ENCODE measurements around the gene TOP2A. TPM values are rescaled to one million over a fixed set of nuclear protein-coding genes. Genes with fewer than 3 reads are reported as not detected.

The TOP2A gene
- total RNA-seq, 1 experiment from 2014 or later: 230 TPM

DNA sequence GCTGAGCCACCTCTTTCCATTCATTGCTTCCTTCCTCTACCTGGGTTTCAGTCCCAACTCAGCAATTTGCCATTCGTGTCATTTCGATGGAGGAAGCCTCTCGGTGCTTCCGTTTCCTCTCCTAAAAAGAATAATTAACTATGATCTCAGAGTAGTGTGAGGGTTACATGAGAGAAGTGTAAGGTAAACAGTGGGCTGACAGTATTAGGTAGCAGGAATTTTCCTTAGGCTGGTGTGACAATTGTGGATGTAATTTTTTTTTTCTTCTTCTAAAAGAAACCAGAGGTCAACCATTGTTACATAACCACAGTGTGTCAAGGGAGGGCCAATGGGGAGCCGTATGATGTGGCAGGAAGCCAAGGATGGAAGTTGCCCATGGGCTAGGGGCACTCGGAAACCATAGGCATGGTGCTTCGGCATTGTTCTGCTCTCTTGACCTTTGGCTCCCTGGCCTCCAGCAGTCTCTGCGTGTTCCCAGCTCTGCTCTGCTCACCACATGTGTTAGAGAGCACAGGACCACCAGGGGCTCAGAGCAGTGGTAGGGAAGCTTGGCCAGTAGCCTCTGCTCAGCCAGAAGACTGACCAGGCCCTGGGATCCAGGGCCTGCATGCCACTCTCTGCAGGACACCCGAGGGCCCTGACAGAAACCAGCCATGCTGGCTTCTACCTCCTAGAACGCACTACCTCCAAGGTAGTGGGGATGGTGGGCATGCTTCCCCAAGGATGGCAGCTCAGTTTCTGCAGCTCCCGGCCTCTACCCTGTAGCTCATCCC lies 2.0 kb upstream of the TOP2A start:
- no peak overlapping the region for H2BK12ac ChIP-seq (ENCODE audit: insufficient read length, low read depth, low read length)
- H3K79me2 ChIP-seq (ENCODE audit: insufficient read depth, low read length): peaks cover 5% of the 10 kb centered on the region; the same call in 1 of the 2 replicates
- H3K9me3 ChIP-seq (ENCODE audit: control insufficient read depth, low read depth, low read length): no peaks in the 10 kb centered on the region
- H2AFZ ChIP-seq (ENCODE audit: low read length): no peak overlapping the region
- Mint-ChIP-seq H3K27me3 (ENCODE audit: low read depth) (no peaks in the 10 kb centered on the region), H3K4me1 (peaks cover 37 to 39% of the 10 kb centered on the region in 2 experiments), H3K4me3 (no peak overlapping the region; a peak in 2 of 5 replicates), H3K9me3 (peaks cover 0 to 2% of the 10 kb centered on the region in 2 experiments; a peak in 1 of 5 replicates), H3K27ac (peak overlapping the region in 1 of 3 experiments; percentile 4; a peak in 1 of 7 replicates), H3K36me3 (ENCODE audit: insufficient read depth in 1 of 3, low read depth in 3 of 3) (peaks cover 12 to 16% (median 15%) of the 10 kb centered on the region in 3 experiments; a peak in 5 of 7 replicates)
- TF ChIP-seq, protein P1, sequence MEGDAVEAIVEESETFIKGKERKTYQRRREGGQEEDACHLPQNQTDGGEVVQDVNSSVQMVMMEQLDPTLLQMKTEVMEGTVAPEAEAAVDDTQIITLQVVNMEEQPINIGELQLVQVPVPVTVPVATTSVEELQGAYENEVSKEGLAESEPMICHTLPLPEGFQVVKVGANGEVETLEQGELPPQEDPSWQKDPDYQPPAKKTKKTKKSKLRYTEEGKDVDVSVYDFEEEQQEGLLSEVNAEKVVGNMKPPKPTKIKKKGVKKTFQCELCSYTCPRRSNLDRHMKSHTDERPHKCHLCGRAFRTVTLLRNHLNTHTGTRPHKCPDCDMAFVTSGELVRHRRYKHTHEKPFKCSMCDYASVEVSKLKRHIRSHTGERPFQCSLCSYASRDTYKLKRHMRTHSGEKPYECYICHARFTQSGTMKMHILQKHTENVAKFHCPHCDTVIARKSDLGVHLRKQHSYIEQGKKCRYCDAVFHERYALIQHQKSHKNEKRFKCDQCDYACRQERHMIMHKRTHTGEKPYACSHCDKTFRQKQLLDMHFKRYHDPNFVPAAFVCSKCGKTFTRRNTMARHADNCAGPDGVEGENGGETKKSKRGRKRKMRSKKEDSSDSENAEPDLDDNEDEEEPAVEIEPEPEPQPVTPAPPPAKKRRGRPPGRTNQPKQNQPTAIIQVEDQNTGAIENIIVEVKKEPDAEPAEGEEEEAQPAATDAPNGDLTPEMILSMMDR (conservative IDR thresholded peaks at IDR 0.05): no peak
- no peak overlapping the region for H3K4ac ChIP-seq (ENCODE audit: low read depth, low read length)
- no peak overlapping the region for H3K27ac ChIP-seq (ENCODE audit: insufficient read length, low read depth, low read length)
- H3K56ac ChIP-seq (ENCODE audit: insufficient read length, low read depth, low read length): no peak overlapping the region
- H3K79me1 ChIP-seq (ENCODE audit: insufficient read depth, low read depth, low read length, poor library complexity, severe bottlenecking): no peaks in the 10 kb centered on the region
- H3K4me2 ChIP-seq (ENCODE audit: insufficient read depth, insufficient read length, low read length): no peak overlapping the region
- H3K18ac ChIP-seq (ENCODE audit: insufficient read length, low read depth, low read length): no peak overlapping the region
- no peak overlapping the region for H3K9ac ChIP-seq (ENCODE audit: extremely low read depth, insufficient read length, low read length)
- H4K91ac ChIP-seq (ENCODE audit: insufficient read length, low read depth, low read length): no peak overlapping the region
- H2AK5ac ChIP-seq (ENCODE audit: insufficient read length, low read length): no peak overlapping the region
- H4K20me1 ChIP-seq (ENCODE audit: control insufficient read depth, insufficient read depth, insufficient read length): no peaks in the 10 kb centered on the region
- no peaks in the 10 kb centered on the region for H3K27me3 ChIP-seq (ENCODE audit: insufficient read depth, low read length)
- H2BK5ac ChIP-seq (ENCODE audit: insufficient read length, low read length): no peak overlapping the region
- no peak overlapping the region for H2BK120ac ChIP-seq (ENCODE audit: low read depth, low read length, poor library complexity, severe bottlenecking)
- H3K14ac ChIP-seq (ENCODE audit: insufficient read depth, low read length): no peak overlapping the region; the same call in 1 of the 2 replicates
- no peaks in the 10 kb centered on the region; the same call in 1 of the 2 replicates for H3K4me1 ChIP-seq (ENCODE audit: insufficient read depth, low read length)
- no peak for DNase-seq
- H3K23ac ChIP-seq (ENCODE audit: insufficient read length, low read depth, low read length): no peak overlapping the region
- H4K5ac ChIP-seq (ENCODE audit: insufficient read length, low read depth, low read length): no peak overlapping the region
- H4K8ac ChIP-seq (replicated peaks; ENCODE audit: insufficient read length, low read depth, low read length): no peak overlapping the region
- H2BK20ac ChIP-seq (ENCODE audit: low read depth, low read length, poor library complexity, severe bottlenecking): no peak overlapping the region
- peaks cover 9% of the 10 kb centered on the region for H3K23me2 ChIP-seq (ENCODE audit: insufficient read length, low read depth, low read length, poor library complexity, severe bottlenecking)
- no peak overlapping the region for H2BK15ac ChIP-seq (ENCODE audit: low read depth, low read length)
- H3T11ph ChIP-seq (ENCODE audit: low read length): no peak overlapping the region
- no CpG with 5 or more reads among the region's 11 CpGs for WGBS (ENCODE audit: extremely low coverage, insufficient read length, low lambda C conversion rate)
